Esophagus muscularis mucosa (tissue), 3 donors: ENCODE results near the gene ROBO2.

Source experiments
- CTCF ChIP-seq, 3 experiments: fragments of 200-600 bp in 2 of 3; fragments of 450-650 bp in 1 of 3; sonication (generic) in 2 of 3; IDR thresholded peaks; one replicate each; pipeline ENCODE4 v1.5.1; 2017 to 2019; ENCODE audit warnings: antibody characterized with exemption in 3 of 3, mild to moderate bottlenecking in 2 of 3, moderate library complexity in 1 of 3
- EP300 ChIP-seq: sonication (generic); formaldehyde crosslinking; IDR thresholded peaks from one replicate; pipeline ENCODE4 v1.6.1; 2017; ENCODE audit warnings: antibody characterized with exemption

- TF ChIP-seq CTCF (IDR thresholded peaks at IDR 0.05): no peak
- TF ChIP-seq EP300: no peak
Observed at GRCh38 chr3:77404871-77405270, 365.0 kb downstream of the ROBO2 start.
